ENCODE data around the gene APLP2.

DNA sequence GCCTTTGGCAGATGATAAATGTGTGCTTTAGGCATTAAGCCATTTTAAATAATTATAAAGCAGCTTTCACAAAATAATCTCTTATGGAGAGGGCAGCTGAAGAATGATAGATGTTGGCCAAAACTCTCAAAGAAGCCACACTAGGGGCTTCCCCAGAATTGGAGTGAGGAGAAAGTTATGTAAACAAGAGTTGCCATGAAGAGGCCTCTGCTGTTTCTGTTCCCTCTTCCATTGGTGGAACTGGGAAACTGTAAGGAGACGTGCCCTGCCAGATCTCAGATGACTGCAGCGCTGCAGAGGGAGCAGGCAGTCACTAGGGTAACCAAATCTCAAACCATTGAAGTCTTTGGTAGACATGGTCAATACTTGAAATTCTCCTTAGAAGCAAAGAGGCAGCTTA lies 19.4 kb upstream of the APLP2 start:
- TF ChIP-seq CTCF (IDR thresholded peaks at IDR 0.05; ENCODE audit: poor library complexity) (no peak), EZH2 (IDR thresholded peaks at IDR 0.05; ENCODE audit: borderline replicate concordance) (no peak)

Data from hepatocyte (in vitro differentiated cells).